Smooth muscle cell (in vitro differentiated cells): ENCODE data around the gene DENND1A. TPM values are rescaled to one million over a fixed set of nuclear protein-coding genes. Genes with fewer than 3 reads are reported as not detected.

ENCODE experiments used
- DNase-seq: peaks from one replicate; lab custom pipeline; 2025; ENCODE audit not compliant: unreplicated experiment; lab: John Stamatoyannopoulos, UW
- H2AFZ ChIP-seq: fragments of 200-600 bp; sonication (generic); 2 replicates; pipeline ENCODE4 v1.6.0; 2016; ENCODE audit warnings: antibody characterized with exemption, low read depth, mild to moderate bottlenecking
- H3F3A ChIP-seq: fragments of 200-600 bp; sonication (generic); 2 replicates; pipeline ENCODE4 v1.6.0; 2017; ENCODE audit warnings: antibody characterized with exemption, low read depth
- H3K27ac ChIP-seq: fragments of 200-600 bp; sonication (generic); 2 replicates; pipeline ENCODE4 v1.5.1; 2016; ENCODE audit warnings: low read depth, mild to moderate bottlenecking
- H3K27me3 ChIP-seq: fragments of 200-600 bp; sonication (generic); 2 replicates; pipeline ENCODE4 v1.6.1; 2016; ENCODE audit warnings: low read depth, mild to moderate bottlenecking
- H3K36me3 ChIP-seq: fragments of 200-600 bp; sonication (generic); 2 replicates; pipeline ENCODE4 v1.5.1; 2016; ENCODE audit warnings: low read depth
- H3K4me1 ChIP-seq: fragments of 200-600 bp; sonication (generic); 2 replicates; pipeline ENCODE4 v1.5.1; 2016; ENCODE audit warnings: low read depth
- H3K4me2 ChIP-seq: fragments of 200-600 bp; sonication (generic); 2 replicates; pipeline ENCODE4 v1.6.0; 2016; ENCODE audit warnings: mild to moderate bottlenecking
- H3K4me3 ChIP-seq: fragments of 200-600 bp; sonication (generic); 2 replicates; pipeline ENCODE4 v1.5.1; 2016; ENCODE audit warnings: mild to moderate bottlenecking
- H3K79me2 ChIP-seq: fragments of 200-600 bp; sonication (generic); 2 replicates; pipeline ENCODE4 v1.6.0; 2016; ENCODE audit warnings: low read depth, mild to moderate bottlenecking
- H3K9ac ChIP-seq: fragments of 200-600 bp; sonication (generic); 2 replicates; pipeline ENCODE4 v1.6.0; 2016; ENCODE audit warnings: low read depth
- H3K9me3 ChIP-seq: fragments of 200-600 bp; sonication (generic); replicated peaks from 2 replicates; pipeline ENCODE4 v1.5.1; 2016; ENCODE audit warnings: low read depth
- H4K20me1 ChIP-seq: fragments of 200-600 bp; sonication (generic); 2 replicates; pipeline ENCODE4 v1.6.0; 2016; ENCODE audit warnings: low read depth
- WGBS: methylation state at CpG from one replicate; pipeline ENCODE4 v1.1.7; 2016; ENCODE audit warnings: low lambda C conversion rate; 5-methylcytosine and 5-hydroxymethylcytosine counted together
- polyA plus RNA-seq: library from polyadenylated mRNA; unstranded; fragments of >200 nt; fragmentation: Nextera tagmentation; extraction: Ambion mirVana; gene quantifications from 2 replicates; pipeline ENCODE4 v1.2.1, GENCODE V29; 2016
- total RNA-seq: library from RNA; depleted of rRNA; stranded (reverse); fragments of >200 nt; gene quantifications from 2 replicates; pipeline ENCODE4 v1.2.3, GENCODE V29; 2014
- TF ChIP-seq, protein P1 (sequence below): fragments of 200-600 bp; sonication (generic); IDR thresholded peaks from 2 replicates; pipeline ENCODE4 v1.5.1; 2017; ENCODE audit warnings: borderline replicate concordance, mild to moderate bottlenecking, antibody characterized with exemption; ENCODE audit not compliant: insufficient read depth, poor library complexity, severe bottlenecking

DENND1A gene
- total and polyA plus RNA-seq, 2 experiments from 2014 or later, result 8.1 to 20.2 TPM

DNA sequence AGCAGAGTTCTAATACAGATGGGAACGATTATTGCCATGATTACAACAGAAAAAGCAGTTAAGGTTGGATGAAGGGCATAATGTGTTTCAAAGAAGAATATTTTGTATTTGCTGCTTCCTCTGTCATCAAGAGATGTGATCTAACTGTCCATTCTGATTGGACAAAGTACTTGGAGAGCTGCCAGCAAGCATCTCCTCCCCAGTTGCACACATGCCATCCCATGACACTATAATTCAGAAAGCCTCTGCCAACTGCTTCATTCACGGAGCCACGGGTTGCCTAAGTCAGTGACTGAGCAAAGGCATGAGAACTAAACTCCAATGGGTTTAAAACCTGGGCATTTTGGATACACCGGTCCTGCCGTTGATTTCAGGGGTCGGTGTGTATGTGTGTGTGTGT lies 320.1 kb downstream of the DENND1A start:
- Histone ChIP-seq H3K27me3 (no peaks in the 10 kb centered on the region), H3K9me3 (no peaks in the 10 kb centered on the region), H3K9ac (no peak overlapping the region), H2AFZ (no peak overlapping the region), H3K36me3 (no peaks in the 10 kb centered on the region), H3K4me1 (no peaks in the 10 kb centered on the region), H3K79me2 (no peaks in the 10 kb centered on the region), H3K4me2 (no peak overlapping the region), H4K20me1 (no peaks in the 10 kb centered on the region), H3F3A (no peaks in the 10 kb centered on the region), H3K27ac (no peak overlapping the region), H3K4me3 (no peak overlapping the region)
- TF ChIP-seq, protein P1, sequence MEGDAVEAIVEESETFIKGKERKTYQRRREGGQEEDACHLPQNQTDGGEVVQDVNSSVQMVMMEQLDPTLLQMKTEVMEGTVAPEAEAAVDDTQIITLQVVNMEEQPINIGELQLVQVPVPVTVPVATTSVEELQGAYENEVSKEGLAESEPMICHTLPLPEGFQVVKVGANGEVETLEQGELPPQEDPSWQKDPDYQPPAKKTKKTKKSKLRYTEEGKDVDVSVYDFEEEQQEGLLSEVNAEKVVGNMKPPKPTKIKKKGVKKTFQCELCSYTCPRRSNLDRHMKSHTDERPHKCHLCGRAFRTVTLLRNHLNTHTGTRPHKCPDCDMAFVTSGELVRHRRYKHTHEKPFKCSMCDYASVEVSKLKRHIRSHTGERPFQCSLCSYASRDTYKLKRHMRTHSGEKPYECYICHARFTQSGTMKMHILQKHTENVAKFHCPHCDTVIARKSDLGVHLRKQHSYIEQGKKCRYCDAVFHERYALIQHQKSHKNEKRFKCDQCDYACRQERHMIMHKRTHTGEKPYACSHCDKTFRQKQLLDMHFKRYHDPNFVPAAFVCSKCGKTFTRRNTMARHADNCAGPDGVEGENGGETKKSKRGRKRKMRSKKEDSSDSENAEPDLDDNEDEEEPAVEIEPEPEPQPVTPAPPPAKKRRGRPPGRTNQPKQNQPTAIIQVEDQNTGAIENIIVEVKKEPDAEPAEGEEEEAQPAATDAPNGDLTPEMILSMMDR, result no peak
- 98% methylated on average over 6 of the region's 6 CpGs for WGBS
- DNase-seq, result no peak

DNA sequence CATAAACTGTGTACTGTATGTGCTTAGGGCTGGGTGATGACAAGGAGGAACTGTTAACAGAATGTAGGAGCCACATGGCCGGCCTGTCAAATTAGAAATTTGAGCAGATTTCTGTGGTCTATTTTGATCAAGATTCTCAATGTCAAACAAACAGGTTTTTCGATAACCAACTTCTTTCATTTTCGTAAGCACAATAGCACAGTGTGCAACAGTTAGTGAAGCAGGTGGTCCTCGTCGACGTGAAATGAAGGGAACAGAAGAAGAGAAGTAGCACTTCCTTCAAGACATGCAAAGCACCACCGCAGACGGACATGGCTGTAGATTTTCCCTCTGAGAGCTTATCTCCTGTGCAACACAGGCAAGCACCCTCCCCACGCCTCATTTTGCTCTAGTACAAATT lies 321.8 kb downstream of the DENND1A start:
- TF ChIP-seq, protein P1, result no peak
- Histone ChIP-seq H3K79me2 (no peaks in the 10 kb centered on the region), H3K4me2 (no peak overlapping the region), H3F3A (no peaks in the 10 kb centered on the region), H3K4me3 (no peak overlapping the region), H4K20me1 (no peaks in the 10 kb centered on the region), H2AFZ (no peak overlapping the region), H3K36me3 (no peaks in the 10 kb centered on the region), H3K9me3 (no peaks in the 10 kb centered on the region), H3K27ac (no peak overlapping the region), H3K9ac (no peak overlapping the region), H3K27me3 (no peaks in the 10 kb centered on the region), H3K4me1 (no peaks in the 10 kb centered on the region)
- 88% methylated on average over 9 of the region's 9 CpGs for WGBS
- DNase-seq, result no peak

DNA sequence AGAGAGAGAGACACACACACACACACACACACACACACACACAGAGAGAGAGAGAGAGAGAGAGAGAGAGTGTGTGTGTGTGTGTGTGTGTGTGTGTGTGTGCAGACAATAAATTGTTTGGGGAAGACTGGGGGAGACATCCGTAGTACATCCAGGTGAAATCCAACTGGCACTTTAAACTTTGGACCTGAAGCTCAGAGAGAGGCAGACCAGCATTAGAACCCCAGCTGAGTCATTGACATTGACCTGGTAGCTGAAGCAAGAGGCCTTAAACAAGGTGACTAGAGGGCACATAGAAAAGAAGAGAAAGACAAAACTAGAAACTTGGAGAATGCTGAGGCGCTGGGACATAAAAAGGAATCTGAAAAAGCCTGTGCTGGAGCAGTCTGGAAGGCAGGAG lies 322.4 kb downstream of the DENND1A start:
- Histone ChIP-seq H3F3A (no peaks in the 10 kb centered on the region), H3K4me3 (no peak overlapping the region), H4K20me1 (no peaks in the 10 kb centered on the region), H3K36me3 (no peaks in the 10 kb centered on the region), H3K9ac (no peak overlapping the region), H3K4me1 (no peaks in the 10 kb centered on the region), H3K4me2 (no peak overlapping the region), H3K27ac (no peak overlapping the region), H3K79me2 (no peaks in the 10 kb centered on the region), H2AFZ (no peak overlapping the region), H3K9me3 (no peaks in the 10 kb centered on the region), H3K27me3 (no peaks in the 10 kb centered on the region)
- TF ChIP-seq, protein P1, result no peak
- 96% methylated on average over 2 of the region's 2 CpGs for WGBS
- DNase-seq, result no peak

DNA sequence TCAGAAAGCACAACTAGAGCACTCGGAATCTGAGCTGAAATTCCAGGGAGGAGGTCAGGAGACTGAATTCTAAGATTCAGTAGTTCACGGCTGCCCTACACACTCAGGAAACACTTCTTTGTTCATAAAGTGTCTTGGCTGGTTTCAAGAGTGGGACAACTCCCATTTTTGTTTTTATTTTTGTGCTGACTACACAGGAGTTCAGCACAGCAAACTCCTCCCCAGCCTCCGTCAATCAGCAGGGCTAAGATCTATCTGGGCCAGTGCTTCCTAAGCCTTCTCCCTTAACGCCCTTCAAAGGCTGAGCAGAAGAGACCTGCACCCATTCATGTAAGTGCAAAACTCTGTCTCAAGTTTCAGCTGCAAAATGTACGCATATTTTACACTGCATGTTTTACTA lies 323.8 kb downstream of the DENND1A start:
- no peaks in the 10 kb centered on the region for H3K4me1 ChIP-seq
- TF ChIP-seq, protein P1, result no peak
- H3K36me3 ChIP-seq, result no peaks in the 10 kb centered on the region
- no peak overlapping the region for H3K4me2 ChIP-seq
- DNase-seq, result no peak
- H3K27ac ChIP-seq, result no peak overlapping the region
- no peaks in the 10 kb centered on the region for H4K20me1 ChIP-seq
- WGBS, result 98% methylated on average over 5 of the region's 5 CpGs
- no peak overlapping the region for H3K4me3 ChIP-seq
- no peak overlapping the region for H2AFZ ChIP-seq
- no peaks in the 10 kb centered on the region for H3K27me3 ChIP-seq
- H3K9me3 ChIP-seq, result no peaks in the 10 kb centered on the region
- H3K9ac ChIP-seq, result no peak overlapping the region
- no peaks in the 10 kb centered on the region for H3K79me2 ChIP-seq
- H3F3A ChIP-seq, result no peaks in the 10 kb centered on the region
